Measurements from ENCODE around the gene ADCY9.

The ADCY9 gene

GRCh38 chr16:3920206-3920605 is 196.0 kb downstream of the ADCY9 start:
- no peak for DNase-seq
- in situ Hi-C loops (cut with HindIII; ENCODE audit: low pct_ligation_motif_present, low pct_unique_long_range_greater_than_20kb, low sequenced_read_pairs): no loop called here

DNA sequence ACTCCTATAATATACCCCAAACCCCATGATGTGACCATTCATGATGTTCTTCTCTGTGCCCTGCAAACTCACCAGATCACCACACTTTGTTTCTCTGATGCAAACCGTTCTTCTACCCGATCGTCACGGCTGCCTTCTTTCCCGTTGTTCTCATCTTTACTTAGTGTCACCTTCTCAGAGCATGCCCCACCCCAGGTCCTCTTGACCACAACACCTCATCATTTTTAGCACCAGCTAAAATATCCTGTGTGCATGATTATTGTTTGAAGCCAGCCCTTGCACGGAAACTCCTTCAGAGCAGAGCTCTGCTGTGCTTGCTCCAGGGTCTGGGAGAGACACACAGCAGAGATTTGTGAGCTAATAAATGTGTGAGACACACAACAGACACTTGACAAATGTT is 196.8 kb downstream of the ADCY9 start:
- no peak for DNase-seq
- in situ Hi-C loops (cut with HindIII; ENCODE audit: low pct_ligation_motif_present, low pct_unique_long_range_greater_than_20kb, low sequenced_read_pairs): no loop called here

GRCh38 chr16:3915426-3916260 is 200.6 kb downstream of the ADCY9 start:
- in situ Hi-C loops (cut with HindIII; ENCODE audit: low pct_ligation_motif_present, low pct_unique_long_range_greater_than_20kb, low sequenced_read_pairs): no loop called here
- no peak for DNase-seq

DNA sequence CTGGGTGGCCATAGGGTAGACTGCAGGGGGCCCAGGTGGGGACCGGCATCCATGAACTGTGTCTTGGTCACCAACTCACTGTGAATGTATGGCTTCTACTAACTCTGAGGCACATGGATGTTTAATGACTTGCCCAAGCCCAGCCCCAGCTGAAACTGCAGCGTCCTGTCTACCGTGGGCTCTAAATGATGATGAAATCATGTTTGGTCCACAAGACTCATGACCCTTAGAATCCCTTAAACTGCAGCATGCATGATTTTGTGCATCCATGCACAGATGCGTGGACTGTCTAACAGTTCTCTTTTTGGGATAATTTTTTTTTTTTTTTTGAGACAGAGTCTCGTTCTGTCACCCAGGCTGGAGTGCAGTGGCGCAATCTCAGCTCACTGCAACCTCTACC is 203.3 kb downstream of the ADCY9 start:
- in situ Hi-C loops (cut with HindIII; ENCODE audit: low pct_ligation_motif_present, low pct_unique_long_range_greater_than_20kb, low sequenced_read_pairs): no loop called here
- no peak for DNase-seq

Measured in ACHN (cell line).